HG03571 (cell line): Measurements from ENCODE around the gene CRYBG2.

Experiments
- ATAC-seq: cut with Tn5 transposase; IDR thresholded peaks from one replicate; pipeline ENCODE4 v1.9.1; 2021; ENCODE audit not compliant: unreplicated experiment

CRYBG2 gene

GRCh38 chr1:26372039-26372438 lies 18.1 kb upstream of the CRYBG2 start:
- no peak for ATAC-seq

- ATAC-seq = no peak
Observed at GRCh38 chr1:26370591-26371382, 16.9 kb upstream of the CRYBG2 start.

- ATAC-seq = no peak
Observed at GRCh38 chr1:26368486-26368885, 14.6 kb upstream of the CRYBG2 start.

GRCh38 chr1:26368006-26368405 lies 14.1 kb upstream of the CRYBG2 start:
- ATAC-seq = no peak

GRCh38 chr1:26367441-26367840 lies 13.5 kb upstream of the CRYBG2 start:
- no peak for ATAC-seq

GRCh38 chr1:26364956-26365355 lies 11.0 kb upstream of the CRYBG2 start:
- ATAC-seq = no peak

GRCh38 chr1:26363549-26364448 lies 9.9 kb upstream of the CRYBG2 start:
- ATAC-seq = no peak

- ATAC-seq = no peak
Observed at GRCh38 chr1:26362331-26362730, 8.4 kb upstream of the CRYBG2 start.

- ATAC-seq = no peak
Observed at GRCh38 chr1:26361605-26362122, 7.7 kb upstream of the CRYBG2 start.

GRCh38 chr1:26360807-26361604 lies 7.1 kb upstream of the CRYBG2 start:
- no peak for ATAC-seq

- ATAC-seq = no peak
Observed at GRCh38 chr1:26359981-26360806, 6.3 kb upstream of the CRYBG2 start.

GRCh38 chr1:26358411-26359384 lies 4.8 kb upstream of the CRYBG2 start:
- ATAC-seq = no peak

- ATAC-seq = no peak
Observed at GRCh38 chr1:26357121-26357602, 3.2 kb upstream of the CRYBG2 start.

GRCh38 chr1:26356106-26356505 lies 2.2 kb upstream of the CRYBG2 start:
- no peak for ATAC-seq

- ATAC-seq = no peak
Observed at GRCh38 chr1:26354972-26355371, 1.0 kb upstream of the CRYBG2 start.

- ATAC-seq = no peak
Observed at GRCh38 chr1:26353210-26353859, 595 bp downstream of the CRYBG2 start.

GRCh38 chr1:26352338-26352679 lies 1.6 kb downstream of the CRYBG2 start:
- no peak for ATAC-seq

GRCh38 chr1:26351590-26352337 lies 2.2 kb downstream of the CRYBG2 start:
- ATAC-seq = no peak
